Erythroblast (primary cell): Measurements from ENCODE around the gene GPC6.

Experiments used
- GATA1 ChIP-seq: IDR thresholded peaks from 2 replicates; pipeline ENCODE4 v1.6.1; 2011; ENCODE audit warnings: low read depth, mild to moderate bottlenecking, control low read depth, low read length, moderate library complexity
- POLR2A ChIP-seq: IDR thresholded peaks from 2 replicates; pipeline ENCODE4 v1.6.1; 2011; ENCODE audit warnings: mild to moderate bottlenecking, low read length

DNA sequence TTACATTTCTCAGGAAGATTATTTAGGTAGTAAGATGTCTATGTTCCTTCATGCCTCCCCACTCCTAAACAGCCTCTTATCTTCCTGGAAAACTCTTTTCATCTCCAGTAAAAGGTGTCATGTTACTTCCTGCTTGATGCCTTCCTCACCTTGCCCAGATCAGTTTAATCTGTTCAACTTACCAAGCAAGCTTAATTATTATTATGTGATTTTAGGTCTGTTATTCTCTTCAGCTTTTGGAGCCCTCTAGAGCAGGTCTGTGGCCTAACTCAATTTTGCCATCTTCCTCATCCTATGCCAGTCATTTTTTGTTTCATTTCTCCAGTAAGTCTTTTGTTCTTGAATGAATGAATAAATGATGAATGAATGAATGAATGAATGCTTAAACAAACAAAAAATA is 724.5 kb downstream of the GPC6 start:
- TF ChIP-seq POLR2A, result no peak
- no peak for TF ChIP-seq GATA1
